Measurements from ENCODE around the gene SLC26A1. TPM values are rescaled to one million over a fixed set of nuclear protein-coding genes. Genes with fewer than 3 reads are reported as not detected.

The SLC26A1 gene
- total RNA-seq, 2 experiments from 2014 or later = not detected

DNA sequence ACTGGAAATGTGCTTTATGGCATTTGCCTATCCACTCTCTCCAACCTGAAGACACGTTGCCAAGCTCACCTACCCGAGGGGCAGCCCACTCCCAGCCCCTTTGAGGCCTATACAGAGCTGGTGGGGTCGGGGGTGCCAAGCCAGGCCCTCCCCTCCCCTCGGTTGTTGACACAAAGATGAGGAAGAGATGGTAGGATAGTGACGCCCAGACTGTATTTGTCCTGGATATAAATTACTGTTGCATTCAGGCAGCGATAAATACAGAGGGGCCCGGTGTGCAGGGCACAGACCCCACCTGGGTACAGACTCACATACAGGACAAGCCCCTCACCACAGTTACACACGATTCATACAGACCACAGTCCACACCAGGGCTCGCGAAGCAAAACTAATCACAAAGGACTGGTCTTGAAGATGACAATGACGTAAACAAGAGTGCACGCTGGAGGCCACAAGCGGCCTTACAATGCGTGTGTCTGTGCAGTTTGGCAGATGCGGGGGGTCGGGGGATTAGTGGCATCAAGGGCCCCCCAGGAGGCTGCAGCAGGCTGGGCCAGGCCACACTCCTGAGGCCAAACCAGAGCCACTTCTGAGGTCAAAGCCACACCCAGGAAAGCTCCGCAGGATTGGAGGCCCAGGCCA is 34.4 kb downstream of the SLC26A1 start:
- H3K27ac Mint-ChIP-seq = no peak overlapping the region
- H3K9me3 Mint-ChIP-seq = no peaks in the 10 kb centered on the region
- H3K27me3 Mint-ChIP-seq = no peaks in the 10 kb centered on the region
- no peak for DNase-seq
- CTCF ChIA-PET = no interaction called here
- no peaks in the 10 kb centered on the region for H3K4me1 Mint-ChIP-seq (ENCODE audit: low read depth)
- H3K36me3 Mint-ChIP-seq = peaks cover 9% of the 10 kb centered on the region
- H3K4me3 Mint-ChIP-seq = no peak overlapping the region
- POLR2A ChIA-PET = no interaction called here
- intact Hi-C loops (cut with micrococcal nuclease) = no loop called here

DNA sequence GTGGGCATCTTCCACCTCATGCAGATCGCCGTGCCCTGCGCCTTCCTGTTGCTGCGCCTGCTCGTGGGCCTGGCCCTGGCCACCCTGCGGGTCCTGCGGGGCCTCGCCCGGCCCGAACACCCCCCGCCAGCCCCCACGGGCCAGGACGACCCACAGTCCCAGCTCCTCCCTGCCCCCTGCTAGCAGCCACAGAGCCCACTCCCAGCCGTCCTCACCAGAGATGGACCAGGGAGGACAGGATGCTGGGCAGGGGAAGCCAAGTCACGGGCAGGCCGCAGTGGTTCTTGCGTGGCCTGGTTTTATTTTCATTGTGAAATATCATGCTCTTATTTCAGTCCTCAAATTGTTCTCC is 34.9 kb downstream of the SLC26A1 start:
- H3K27ac Mint-ChIP-seq = no peak overlapping the region
- CTCF ChIA-PET = no interaction called here
- H3K9me3 Mint-ChIP-seq = no peaks in the 10 kb centered on the region
- peaks cover 10% of the 10 kb centered on the region for H3K36me3 Mint-ChIP-seq
- H3K27me3 Mint-ChIP-seq = no peaks in the 10 kb centered on the region
- H3K4me1 Mint-ChIP-seq (ENCODE audit: low read depth) = no peaks in the 10 kb centered on the region
- POLR2A ChIA-PET = no interaction called here
- H3K4me3 Mint-ChIP-seq = no peak overlapping the region
- intact Hi-C loops (cut with micrococcal nuclease) = no loop called here
- DNase-seq = no peak

DNA sequence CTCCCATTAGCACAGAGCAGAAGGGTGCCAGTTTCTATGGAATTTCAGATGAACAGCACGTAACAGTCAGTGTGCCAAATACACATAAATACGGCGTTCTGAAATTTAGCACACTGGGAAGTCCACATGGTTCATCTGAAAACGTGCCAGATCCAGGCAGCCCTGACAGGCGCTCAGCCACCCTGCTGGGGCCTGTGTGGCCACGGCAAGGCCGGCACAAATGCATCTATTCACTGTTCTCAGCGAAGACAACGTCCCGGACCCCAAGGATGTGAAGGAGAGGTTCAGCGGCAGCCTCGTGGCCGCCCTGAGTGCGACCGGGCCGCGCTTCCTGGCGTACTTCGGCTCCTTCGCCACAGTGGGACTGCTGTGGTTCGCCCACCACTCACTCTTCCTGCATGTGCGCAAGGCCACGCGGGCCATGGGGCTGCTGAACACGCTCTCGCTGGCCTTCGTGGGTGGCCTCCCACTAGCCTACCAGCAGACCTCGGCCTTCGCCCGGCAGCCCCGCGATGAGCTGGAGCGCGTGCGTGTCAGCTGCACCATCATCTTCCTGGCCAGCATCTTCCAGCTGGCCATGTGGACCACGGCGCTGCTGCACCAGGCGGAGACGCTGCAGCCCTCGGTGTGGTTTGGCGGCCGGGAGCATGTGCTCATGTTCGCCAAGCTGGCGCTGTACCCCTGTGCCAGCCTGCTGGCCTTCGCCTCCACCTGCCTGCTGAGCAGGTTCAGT is 35.5 kb downstream of the SLC26A1 start:
- Mint-ChIP-seq H3K27me3 (no peaks in the 10 kb centered on the region), H3K4me1 (ENCODE audit: low read depth) (no peaks in the 10 kb centered on the region), H3K4me3 (no peak overlapping the region), H3K27ac (no peak overlapping the region), H3K36me3 (peaks cover 11% of the 10 kb centered on the region), H3K9me3 (no peaks in the 10 kb centered on the region)
- DNase-seq = no peak
- CTCF ChIA-PET = no interaction called here
- POLR2A ChIA-PET = no interaction called here
- intact Hi-C loops (cut with micrococcal nuclease) = no loop called here

DNA sequence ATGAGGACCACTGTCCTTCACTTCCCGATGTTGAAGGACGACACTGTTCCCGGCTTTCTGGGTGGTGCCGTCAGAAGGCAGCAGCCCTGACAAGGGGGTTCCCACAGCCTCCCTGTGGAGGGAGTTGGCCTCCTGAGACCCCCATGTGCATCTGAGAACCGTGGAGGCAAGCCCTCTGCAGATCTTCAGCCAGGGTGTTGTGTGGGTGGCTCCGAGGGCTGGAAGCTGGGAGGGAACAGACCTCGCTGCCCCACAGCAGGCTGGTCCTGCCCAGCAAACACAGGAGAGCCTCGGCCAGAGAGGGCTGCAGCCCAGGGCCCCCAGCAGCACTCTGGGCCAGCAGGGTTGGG is 36.0 kb downstream of the SLC26A1 start:
- ChIA-PET POLR2A (no interaction called here), CTCF (no interaction called here)
- H3K27ac Mint-ChIP-seq = no peak overlapping the region
- H3K4me1 Mint-ChIP-seq (ENCODE audit: low read depth) = no peaks in the 10 kb centered on the region
- no peak overlapping the region for H3K4me3 Mint-ChIP-seq
- peaks cover 11% of the 10 kb centered on the region for H3K36me3 Mint-ChIP-seq
- no peak for DNase-seq
- no peaks in the 10 kb centered on the region for H3K27me3 Mint-ChIP-seq
- intact Hi-C loops (cut with micrococcal nuclease) = no loop called here
- H3K9me3 Mint-ChIP-seq = no peaks in the 10 kb centered on the region

DNA sequence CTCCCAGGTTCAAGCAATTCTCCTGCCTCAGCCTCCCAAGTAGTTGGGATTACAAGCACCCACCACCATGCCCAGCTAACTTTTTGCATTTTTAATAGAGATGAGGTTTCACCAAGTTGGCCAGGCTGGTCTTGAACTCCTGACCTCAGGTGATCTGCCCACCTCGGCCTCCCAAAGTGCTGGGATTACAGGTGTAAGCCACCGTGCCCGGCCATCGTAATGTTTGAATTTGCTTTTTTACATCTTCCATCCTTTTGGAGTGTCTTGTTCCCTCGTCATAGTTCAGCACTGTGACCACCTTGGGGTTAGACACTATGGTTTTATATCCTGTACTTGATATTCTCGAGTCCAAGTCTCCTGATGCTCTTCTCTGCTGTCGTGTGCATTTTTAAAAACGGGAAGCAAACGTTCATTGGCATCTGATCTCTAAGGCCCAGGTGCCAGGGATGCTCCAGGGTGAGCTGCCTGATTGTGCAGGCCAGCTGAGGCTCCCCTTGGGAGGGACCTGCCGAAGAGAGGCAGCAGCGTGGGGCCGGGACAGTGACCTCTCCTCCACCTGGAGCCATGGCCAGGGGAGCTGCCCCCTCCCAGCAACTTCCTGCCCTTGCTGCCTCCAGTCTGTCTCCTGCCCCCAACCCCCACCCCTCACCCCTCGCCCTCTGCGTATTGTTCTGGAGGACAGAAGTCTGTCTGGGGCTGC is 36.5 kb downstream of the SLC26A1 start:
- Mint-ChIP-seq H3K4me3 (no peak overlapping the region), H3K36me3 (peaks cover 11% of the 10 kb centered on the region), H3K4me1 (ENCODE audit: low read depth) (no peaks in the 10 kb centered on the region), H3K27ac (no peak overlapping the region), H3K27me3 (no peaks in the 10 kb centered on the region), H3K9me3 (no peaks in the 10 kb centered on the region)
- no peak for DNase-seq
- intact Hi-C loops (cut with micrococcal nuclease) = no loop called here
- CTCF ChIA-PET = no interaction called here
- POLR2A ChIA-PET = no interaction called here

DNA sequence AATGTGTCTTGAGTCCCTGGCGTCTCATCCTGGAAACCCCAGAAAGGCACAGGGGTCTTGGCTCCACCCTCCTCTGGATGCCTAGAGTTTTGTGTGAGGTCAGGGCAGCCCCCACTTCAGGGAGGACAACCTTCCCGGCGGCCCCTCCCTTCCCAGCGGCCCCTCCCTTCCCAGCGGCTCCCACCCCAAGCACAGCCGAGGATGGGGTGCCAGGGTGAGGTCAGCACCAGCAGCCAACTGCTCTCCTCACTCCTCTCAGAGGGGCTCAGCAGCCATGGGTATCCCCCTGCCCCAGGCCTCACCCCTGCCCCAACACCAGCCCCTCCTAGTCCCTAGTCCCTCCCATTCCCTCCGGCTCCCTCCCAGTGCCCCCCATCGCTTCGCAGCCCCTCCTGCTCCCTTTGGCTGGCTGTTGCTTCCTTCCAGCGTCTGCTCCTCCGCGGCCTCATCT is 37.2 kb downstream of the SLC26A1 start:
- POLR2A ChIA-PET = no interaction called here
- DNase-seq = no peak
- Mint-ChIP-seq H3K27me3 (no peaks in the 10 kb centered on the region), H3K36me3 (peaks cover 11% of the 10 kb centered on the region), H3K4me3 (no peak overlapping the region), H3K4me1 (ENCODE audit: low read depth) (no peaks in the 10 kb centered on the region), H3K9me3 (no peaks in the 10 kb centered on the region), H3K27ac (no peak overlapping the region)
- CTCF ChIA-PET = no interaction called here
- intact Hi-C loops (cut with micrococcal nuclease) = no loop called here

DNA sequence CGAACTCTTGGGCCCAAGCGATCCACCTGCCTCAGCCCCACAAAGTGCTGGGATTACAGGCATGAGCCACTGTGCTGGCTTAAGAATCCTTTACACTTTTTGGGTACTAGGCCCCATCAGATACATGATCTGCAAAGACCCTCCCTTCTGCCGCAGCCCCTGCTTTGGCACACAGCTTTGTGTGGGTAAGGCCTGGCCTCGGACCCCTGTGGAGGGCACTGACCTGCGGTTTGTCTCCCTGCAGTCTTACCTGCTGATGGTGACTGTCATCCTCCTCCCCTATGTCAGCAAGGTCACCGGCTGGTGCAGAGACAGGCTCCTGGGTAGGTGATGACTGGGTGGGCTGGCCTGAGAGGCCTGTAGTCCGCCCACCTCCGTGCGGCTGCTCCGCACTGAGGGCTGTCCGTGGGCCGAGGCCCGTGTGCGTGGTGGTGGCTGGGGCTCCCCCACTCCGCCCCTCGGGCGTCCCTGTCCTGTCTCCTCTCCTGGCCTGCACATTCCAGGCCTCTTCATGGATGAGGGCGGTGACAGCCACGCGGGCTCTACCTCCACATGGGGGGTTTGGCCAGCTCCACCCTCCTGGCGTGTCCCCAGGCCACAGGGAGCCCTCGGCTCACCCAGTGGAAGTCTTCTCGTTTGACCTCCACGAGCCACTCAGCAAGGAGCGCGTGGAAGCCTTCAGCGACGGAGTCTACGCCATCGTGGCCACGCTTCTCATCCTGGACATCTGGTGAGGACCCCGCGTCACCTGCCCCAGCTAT is 37.9 kb downstream of the SLC26A1 start:
- DNase-seq = no peak
- H3K4me1 Mint-ChIP-seq (ENCODE audit: low read depth) = no peaks in the 10 kb centered on the region
- POLR2A ChIA-PET = no interaction called here
- intact Hi-C loops (cut with micrococcal nuclease) = no loop called here
- peaks cover 11% of the 10 kb centered on the region for H3K36me3 Mint-ChIP-seq
- CTCF ChIA-PET = no interaction called here
- no peak overlapping the region for H3K4me3 Mint-ChIP-seq
- H3K27ac Mint-ChIP-seq = no peak overlapping the region
- H3K27me3 Mint-ChIP-seq = no peaks in the 10 kb centered on the region
- H3K9me3 Mint-ChIP-seq = no peaks in the 10 kb centered on the region

DNA sequence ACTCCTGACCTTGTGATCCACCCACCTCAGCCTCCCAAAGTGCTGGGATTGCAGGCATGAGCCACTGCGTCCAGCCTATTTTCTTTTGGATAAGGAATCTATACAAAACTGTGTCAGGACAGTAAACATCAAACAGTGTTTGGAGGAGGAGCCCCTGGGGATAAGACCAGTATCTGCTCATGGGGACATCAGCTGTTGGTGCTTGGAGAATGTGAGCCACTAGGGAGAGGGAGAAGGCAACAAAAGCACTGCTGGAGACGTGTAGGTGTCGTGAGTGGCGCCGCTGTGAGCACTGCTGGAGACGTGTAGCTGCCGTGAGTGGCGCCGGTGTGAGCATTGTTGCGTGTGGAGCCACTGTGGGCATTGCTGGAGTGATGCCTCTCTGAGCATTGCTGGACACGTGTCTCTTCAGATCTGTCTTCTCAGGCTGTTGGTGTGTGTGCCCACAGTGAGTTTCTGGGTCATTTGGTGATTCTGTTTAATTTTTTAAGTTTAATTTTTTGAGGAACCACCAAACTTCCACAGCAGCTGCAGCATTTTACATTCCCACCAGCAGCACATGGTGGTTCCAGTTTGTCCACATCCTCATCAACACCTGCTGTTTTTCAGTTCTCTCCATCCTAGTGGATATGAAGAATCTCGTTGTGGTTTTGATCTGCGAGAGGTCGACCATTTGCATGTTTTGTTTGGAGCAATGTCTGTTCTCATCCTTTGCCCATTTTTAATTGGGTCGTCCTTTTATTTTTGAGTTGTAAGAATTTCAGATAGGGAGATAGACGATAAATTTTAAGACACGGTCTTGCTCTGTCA is 38.8 kb downstream of the SLC26A1 start:
- no peaks in the 10 kb centered on the region for H3K9me3 Mint-ChIP-seq

DNA sequence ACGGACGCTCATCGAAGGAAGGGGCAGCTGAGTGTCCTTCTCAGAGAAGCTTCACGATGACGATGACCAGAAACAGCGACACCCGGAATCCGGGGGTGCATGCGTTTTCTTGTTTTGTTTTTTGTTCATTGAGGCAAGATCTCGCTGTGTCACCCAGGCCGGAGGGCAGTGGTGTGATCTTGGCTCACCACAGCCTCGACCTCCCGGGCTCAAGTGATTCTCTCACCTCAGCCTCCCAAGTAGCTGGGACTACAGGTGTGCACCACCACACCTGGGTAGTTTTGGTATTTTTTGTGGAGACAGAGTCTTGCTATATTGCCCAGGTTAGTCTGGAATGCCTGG is 39.7 kb downstream of the SLC26A1 start:
- peaks cover 7% of the 10 kb centered on the region for H3K36me3 Mint-ChIP-seq
- no peak for DNase-seq
- H3K27ac Mint-ChIP-seq = no peak overlapping the region
- H3K9me3 Mint-ChIP-seq = no peaks in the 10 kb centered on the region
- H3K27me3 Mint-ChIP-seq = no peaks in the 10 kb centered on the region
- CTCF ChIA-PET = no interaction called here
- H3K4me3 Mint-ChIP-seq = no peak overlapping the region
- POLR2A ChIA-PET = no interaction called here
- intact Hi-C loops (cut with micrococcal nuclease) = no loop called here
- H3K4me1 Mint-ChIP-seq (ENCODE audit: low read depth) = no peaks in the 10 kb centered on the region

More for the DNA sequence above, 38.8 kb downstream of the SLC26A1 start:
- H3K36me3 Mint-ChIP-seq = peaks cover 11% of the 10 kb centered on the region
- H3K4me1 Mint-ChIP-seq (ENCODE audit: low read depth) = no peaks in the 10 kb centered on the region
- POLR2A ChIA-PET = no interaction called here
- intact Hi-C loops (cut with micrococcal nuclease) = no loop called here
- H3K27ac Mint-ChIP-seq = no peak overlapping the region
- DNase-seq = peak; percentile 6
- CTCF ChIA-PET = no interaction called here
- H3K27me3 Mint-ChIP-seq = no peaks in the 10 kb centered on the region
- no peak overlapping the region for H3K4me3 Mint-ChIP-seq

DNA sequence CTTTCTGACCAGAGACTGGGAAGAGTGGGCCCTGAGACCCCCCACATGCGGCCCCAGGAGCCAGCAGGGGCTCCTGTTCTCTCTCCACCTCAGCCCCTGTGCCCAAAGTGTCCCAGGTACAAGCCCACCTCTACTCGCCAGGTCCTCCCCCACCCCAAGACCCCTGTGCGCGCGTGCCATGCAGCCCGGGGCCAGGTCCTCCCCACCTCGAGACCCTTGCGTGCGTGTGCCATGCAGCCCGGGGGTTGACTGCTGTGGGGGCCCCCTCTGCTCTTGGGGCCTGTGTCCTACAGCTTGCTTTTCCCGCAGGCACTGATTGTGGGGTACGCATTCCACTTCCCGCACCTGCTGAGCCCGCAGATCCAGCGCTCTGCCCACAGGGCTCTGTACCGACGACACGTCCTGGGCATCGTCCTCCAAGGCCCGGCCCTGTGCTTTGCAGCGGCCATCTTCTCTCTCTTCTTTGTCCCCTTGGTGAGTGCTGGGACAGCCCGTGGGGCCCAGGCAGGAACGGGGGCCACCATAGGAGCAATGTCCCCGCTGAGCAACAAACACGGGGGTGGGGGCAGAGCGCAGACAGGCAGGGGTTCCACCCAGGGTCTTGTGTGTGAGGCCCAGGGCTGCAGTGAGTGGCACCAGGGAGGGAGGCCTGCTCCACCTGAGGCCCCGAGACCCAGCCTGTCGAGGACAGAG is 40.2 kb downstream of the SLC26A1 start:
- H3K27me3 Mint-ChIP-seq = no peaks in the 10 kb centered on the region
- no peaks in the 10 kb centered on the region for H3K4me1 Mint-ChIP-seq (ENCODE audit: low read depth)
- H3K36me3 Mint-ChIP-seq = peaks cover 6% of the 10 kb centered on the region
- H3K4me3 Mint-ChIP-seq = no peak overlapping the region
- intact Hi-C loops (cut with micrococcal nuclease) = no loop called here
- no peak overlapping the region for H3K27ac Mint-ChIP-seq
- CTCF ChIA-PET = no interaction called here
- DNase-seq = peak; percentile 7
- POLR2A ChIA-PET = no interaction called here
- H3K9me3 Mint-ChIP-seq = no peaks in the 10 kb centered on the region

DNA sequence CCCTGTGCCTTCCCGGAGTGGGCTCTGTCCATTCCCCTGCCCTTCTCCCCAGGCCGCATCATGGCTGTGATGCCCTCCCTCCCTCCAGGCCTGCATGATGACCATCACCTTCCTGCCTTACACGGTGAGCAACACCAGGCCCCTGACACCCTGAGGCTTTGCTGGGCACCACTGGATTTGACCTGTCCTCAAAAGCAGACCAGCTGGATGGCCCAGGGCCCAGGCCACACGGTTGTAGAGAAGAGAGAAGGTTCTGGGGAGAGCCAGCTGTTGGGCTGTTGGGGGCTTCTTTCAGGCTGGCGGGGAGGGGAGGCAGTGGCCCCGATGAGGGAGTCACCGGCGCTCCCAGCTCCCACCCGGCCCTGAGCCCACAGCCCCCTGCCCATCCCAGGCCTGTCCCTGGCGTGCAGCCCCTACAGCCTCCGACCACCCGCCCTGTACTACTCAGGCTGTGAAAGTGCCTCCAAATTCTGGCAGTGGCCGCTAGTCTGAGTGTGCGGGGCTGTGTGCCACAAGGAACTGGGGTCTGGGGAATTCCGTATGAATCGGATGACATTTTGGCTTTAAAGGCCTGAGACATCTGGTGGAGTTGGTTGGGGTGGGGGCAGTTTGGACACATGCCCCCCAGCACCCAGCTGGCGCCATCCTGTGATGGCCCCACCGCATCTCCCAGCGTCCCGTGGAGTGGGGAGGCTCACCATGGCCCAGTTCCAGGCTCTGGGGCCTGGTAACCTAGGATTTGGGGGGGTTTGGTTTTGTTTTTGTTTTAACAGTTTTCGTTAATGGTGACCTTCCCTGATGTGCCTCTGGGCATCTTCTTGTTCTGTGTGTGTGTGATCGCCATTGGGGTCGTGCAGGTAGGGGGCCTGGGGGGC is 41.4 kb downstream of the SLC26A1 start:
- CTCF ChIA-PET = no interaction called here
- Mint-ChIP-seq H3K4me1 (ENCODE audit: low read depth) (no peaks in the 10 kb centered on the region), H3K4me3 (no peak overlapping the region), H3K27ac (no peak overlapping the region), H3K27me3 (no peaks in the 10 kb centered on the region), H3K9me3 (no peaks in the 10 kb centered on the region), H3K36me3 (peaks cover 6% of the 10 kb centered on the region)
- POLR2A ChIA-PET = no interaction called here
- intact Hi-C loops (cut with micrococcal nuclease) = no loop called here
- DNase-seq = peak; percentile 6

Measured in activated CD4-positive, alpha-beta memory T cell treated with anti-CD3 and anti-CD28 coated beads for 36 hours (primary cell).